Epithelial cell of esophagus (primary cell): ENCODE results near the gene TRERF1.

Source experiments
- DNase-seq: peaks from one replicate; pipeline ENCODE4 v3.0.0; 2010; ENCODE audit warnings: low read depth
- H3K4me3 ChIP-seq: 2 replicates; pipeline ENCODE4 v1.5.1; 2011; ENCODE audit warnings: mild to moderate bottlenecking, low read length, control low read depth
- TF ChIP-seq, protein P1 (sequence below): IDR thresholded peaks from 2 replicates; pipeline ENCODE4 v1.5.1; 2011; ENCODE audit warnings: low read depth, mild to moderate bottlenecking, low read length, control low read depth, inconsistent platforms; ENCODE audit not compliant: insufficient read depth; ENCODE audit errors: missing control alignments

TRERF1 gene

DNA sequence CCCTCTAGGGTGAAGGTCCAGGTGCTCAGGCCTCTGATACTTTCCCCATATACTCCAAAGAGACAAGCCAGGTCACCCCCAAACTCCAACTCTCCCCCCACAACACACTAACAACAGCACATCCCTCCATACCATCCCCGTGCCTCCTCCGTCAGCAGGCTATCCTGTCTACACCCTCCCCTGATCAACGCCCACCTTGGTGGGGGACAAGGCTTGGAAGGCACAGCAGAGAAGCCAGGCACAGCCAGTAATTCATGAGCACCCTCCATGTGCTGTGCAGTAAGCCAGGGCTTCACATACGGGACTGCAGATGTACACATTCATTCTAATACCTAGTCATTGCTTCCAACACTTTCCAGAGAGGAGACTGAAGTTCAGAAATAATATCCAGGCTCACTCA is 57.6 kb downstream of the TRERF1 start:
- DNase-seq = no peak
- no peak overlapping the region for H3K4me3 ChIP-seq
- TF ChIP-seq, protein P1, sequence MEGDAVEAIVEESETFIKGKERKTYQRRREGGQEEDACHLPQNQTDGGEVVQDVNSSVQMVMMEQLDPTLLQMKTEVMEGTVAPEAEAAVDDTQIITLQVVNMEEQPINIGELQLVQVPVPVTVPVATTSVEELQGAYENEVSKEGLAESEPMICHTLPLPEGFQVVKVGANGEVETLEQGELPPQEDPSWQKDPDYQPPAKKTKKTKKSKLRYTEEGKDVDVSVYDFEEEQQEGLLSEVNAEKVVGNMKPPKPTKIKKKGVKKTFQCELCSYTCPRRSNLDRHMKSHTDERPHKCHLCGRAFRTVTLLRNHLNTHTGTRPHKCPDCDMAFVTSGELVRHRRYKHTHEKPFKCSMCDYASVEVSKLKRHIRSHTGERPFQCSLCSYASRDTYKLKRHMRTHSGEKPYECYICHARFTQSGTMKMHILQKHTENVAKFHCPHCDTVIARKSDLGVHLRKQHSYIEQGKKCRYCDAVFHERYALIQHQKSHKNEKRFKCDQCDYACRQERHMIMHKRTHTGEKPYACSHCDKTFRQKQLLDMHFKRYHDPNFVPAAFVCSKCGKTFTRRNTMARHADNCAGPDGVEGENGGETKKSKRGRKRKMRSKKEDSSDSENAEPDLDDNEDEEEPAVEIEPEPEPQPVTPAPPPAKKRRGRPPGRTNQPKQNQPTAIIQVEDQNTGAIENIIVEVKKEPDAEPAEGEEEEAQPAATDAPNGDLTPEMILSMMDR = no peak

DNA sequence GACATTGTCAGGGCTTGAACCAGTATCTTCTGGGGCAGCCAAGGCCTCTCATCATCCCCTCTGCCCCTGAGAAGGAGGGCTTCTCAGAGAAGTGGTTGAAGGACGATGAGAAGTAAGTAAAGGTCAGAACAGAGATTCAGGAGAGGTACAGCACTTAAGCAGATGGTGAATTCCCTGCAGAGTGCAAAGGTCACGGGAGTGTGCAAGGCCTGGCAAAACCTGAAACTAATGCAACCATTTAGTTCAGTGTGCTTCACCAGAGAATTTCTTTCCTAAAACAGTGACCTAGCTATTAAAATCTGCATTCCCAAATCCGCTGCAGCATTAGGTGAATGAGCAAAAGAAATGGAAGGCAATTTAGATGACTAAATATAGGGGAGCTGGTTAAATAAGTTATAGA is 58.4 kb downstream of the TRERF1 start:
- H3K4me3 ChIP-seq = no peak overlapping the region
- TF ChIP-seq, protein P1 = no peak
- no peak for DNase-seq

DNA sequence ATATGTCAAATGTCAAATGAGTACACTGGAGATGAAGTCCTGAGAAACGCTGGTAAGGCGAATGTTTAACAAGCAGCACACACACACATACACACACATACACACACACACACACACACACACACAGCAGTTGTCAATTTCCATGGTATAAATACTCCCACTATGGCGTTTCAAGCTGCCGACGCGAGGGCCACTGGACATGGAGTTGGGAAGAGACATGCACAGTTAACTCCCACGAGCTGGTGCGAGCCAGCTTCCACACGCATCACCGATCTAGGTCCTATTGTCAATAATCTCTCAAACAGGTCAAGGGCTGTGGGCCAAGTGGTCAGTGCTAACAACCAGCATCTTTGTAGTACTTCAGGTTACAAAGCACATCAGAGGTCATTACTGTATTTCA is 58.9 kb downstream of the TRERF1 start:
- no peak overlapping the region for H3K4me3 ChIP-seq
- DNase-seq = no peak
- TF ChIP-seq, protein P1 = no peak

DNA sequence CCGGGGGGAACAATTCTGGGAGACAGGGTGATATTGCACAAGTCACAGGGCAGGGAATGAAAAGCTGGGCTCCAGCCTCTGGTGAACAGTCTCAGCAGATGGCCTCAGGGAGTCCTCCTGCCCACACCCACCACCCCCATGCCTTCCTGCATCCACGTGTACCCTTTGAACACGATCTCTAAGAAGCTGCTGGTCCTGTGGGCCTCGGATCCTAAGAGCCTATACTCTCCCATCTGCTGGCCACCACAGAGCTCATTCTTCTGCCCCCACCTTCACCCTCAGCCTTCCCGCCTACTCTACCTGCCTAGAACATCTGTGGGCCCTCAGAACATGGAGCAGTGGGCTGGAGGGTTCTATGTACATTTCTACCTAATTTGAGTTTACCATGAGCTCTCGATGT is 60.3 kb downstream of the TRERF1 start:
- TF ChIP-seq, protein P1 = no peak
- H3K4me3 ChIP-seq = no peak overlapping the region
- no peak for DNase-seq

DNA sequence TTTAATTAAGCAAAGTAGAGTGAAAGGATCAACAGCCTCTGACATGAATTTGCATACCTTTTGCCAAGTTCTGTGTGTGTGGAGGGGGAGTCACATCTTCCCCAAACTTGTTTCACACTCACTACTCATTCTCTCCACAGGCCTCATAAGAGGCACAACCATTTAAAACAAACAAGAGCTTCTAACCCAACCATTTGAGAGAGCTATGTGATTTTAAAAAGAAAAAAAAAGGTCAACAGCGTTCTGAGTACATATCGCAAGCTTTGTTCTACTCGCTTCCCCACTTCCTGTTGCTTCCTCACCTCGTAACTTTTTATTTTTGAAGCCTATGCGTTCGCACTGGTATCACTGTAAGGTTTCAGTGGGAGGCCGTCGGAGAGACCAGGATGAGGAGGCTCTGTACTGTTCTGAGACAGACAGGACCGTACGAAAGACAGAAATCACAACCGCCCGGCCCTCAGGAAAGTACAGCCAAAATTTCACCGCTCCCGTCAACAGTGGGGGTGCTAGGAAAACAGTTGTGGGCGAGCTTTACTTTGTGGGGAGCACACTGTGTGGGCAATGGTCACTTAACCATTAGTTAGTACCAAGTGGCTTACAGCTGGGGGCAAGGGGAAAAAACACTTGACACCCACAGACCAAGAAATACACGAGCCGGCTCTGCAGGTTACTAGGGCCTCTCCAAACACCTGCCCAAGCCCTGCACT is 61.3 kb downstream of the TRERF1 start:
- TF ChIP-seq, protein P1 = no peak
- no peak for DNase-seq
- no peak overlapping the region for H3K4me3 ChIP-seq

DNA sequence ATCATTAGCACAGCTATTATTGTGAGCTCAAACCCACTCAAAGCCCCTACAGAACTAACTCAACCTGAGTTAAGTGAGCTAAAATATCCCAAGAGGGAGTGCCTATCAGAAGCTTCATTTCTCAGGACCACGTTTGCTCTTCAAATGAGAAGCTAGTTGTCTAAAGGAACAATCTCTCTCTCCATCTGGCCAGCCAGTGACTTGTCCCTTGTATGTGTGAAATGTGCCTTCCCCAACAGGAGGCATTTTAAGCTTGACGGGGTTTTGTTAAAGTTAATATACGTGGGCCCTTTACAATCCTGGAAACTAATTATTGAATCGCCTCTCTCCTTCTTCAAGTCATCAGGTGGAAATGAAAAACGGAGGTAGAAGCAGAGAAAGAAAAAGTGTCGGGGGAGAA is 62.0 kb downstream of the TRERF1 start:
- no peak for DNase-seq
- TF ChIP-seq, protein P1 = no peak
- H3K4me3 ChIP-seq = no peak overlapping the region

DNA sequence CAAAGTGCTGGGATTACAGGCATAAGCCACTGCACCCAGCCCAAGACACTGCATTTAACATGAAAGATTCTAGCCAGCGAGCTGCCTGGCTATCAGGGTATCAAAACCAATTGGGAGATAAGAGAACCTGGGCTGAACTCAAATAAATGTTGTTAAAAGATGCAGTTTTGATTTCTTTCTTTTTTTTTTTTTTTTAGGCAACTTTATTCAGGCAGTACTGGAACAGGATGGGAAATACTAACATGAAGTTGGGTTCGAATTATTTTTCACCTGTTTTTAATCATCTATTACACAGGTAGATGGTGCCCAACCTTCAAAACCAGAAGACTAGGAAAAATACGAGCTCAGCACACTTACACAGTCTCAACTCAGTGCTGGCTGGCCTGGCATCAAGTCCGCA is 63.7 kb downstream of the TRERF1 start:
- TF ChIP-seq, protein P1 = no peak
- H3K4me3 ChIP-seq = no peak overlapping the region
- no peak for DNase-seq
